HepG2 (cell line): ENCODE results near the gene FAM43A. TPM values are rescaled to one million over a fixed set of nuclear protein-coding genes. Genes with fewer than 3 reads are reported as not detected.

ENCODE experiments used
- AHR ChIP-seq: IDR thresholded peaks from 2 replicates; pipeline ENCODE4 v1.6.1; 2018; ENCODE audit warnings: missing genetic modification reagents, missing compliant biosample characterization
- ARID5B ChIP-seq: IDR thresholded peaks from 2 replicates; pipeline ENCODE4 v1.4.0; 2020; ENCODE audit warnings: mild to moderate bottlenecking, missing genetic modification reagents
- DMAP1 ChIP-seq: IDR thresholded peaks from 2 replicates; pipeline ENCODE4 v1.6.1; 2016
- FOXA1 ChIP-seq, 2 experiments: fragments of 450-650 bp in 1 of 2; sonication (generic) in 1 of 2; formaldehyde crosslinking in 1 of 2; IDR thresholded peaks; 2 replicates each; pipeline versions ENCODE4 v1.4.0 to v1.6.1; 2016 to 2020; ENCODE audit warnings: missing genetic modification reagents in 1 of 2
- FOXA3 ChIP-seq: IDR thresholded peaks from 2 replicates; pipeline ENCODE4 v1.6.1; 2016; ENCODE audit warnings: missing genetic modification reagents, missing compliant biosample characterization
- JUN ChIP-seq: sonication (generic); formaldehyde crosslinking; IDR thresholded peaks from 2 replicates; pipeline ENCODE4 v1.4.0; 2020; ENCODE audit warnings: mild to moderate bottlenecking, missing genetic modification reagents
- MAZ ChIP-seq, 2 experiments: sonication (generic) in 1 of 2; formaldehyde crosslinking in 1 of 2; IDR thresholded peaks; 2 replicates each; pipeline versions ENCODE4 v1.5.0 to v1.6.1; 2012 to 2020; ENCODE audit warnings: low read depth in 2 of 2, mild to moderate bottlenecking in 2 of 2, borderline replicate concordance in 1 of 2, improper control_type of control experiment in 1 of 2, low read length in 1 of 2, missing genetic modification reagents in 1 of 2, moderate library complexity in 1 of 2
- MLXIP ChIP-seq: sonication (generic); formaldehyde crosslinking; IDR thresholded peaks from 2 replicates; pipeline ENCODE4 v1.9.0; 2021; ENCODE audit warnings: missing genetic modification reagents, borderline replicate concordance
- PAX8 ChIP-seq: sonication (generic); formaldehyde crosslinking; IDR thresholded peaks from 2 replicates; pipeline ENCODE4 v1.8.0; 2022; ENCODE audit warnings: mild to moderate bottlenecking, missing genetic modification reagents, borderline replicate concordance
- POLR2AphosphoS5 ChIP-seq: IDR thresholded peaks from 2 replicates; pipeline ENCODE4 v1.6.1; 2012; ENCODE audit warnings: low read depth, low read length
- SP4 ChIP-seq: sonication (generic); formaldehyde crosslinking; IDR thresholded peaks from 2 replicates; pipeline ENCODE4 v1.8.1; 2023; ENCODE audit warnings: mild to moderate bottlenecking, missing genetic modification reagents
- ZNF558 ChIP-seq: sonication (generic); formaldehyde crosslinking; IDR thresholded peaks from 2 replicates; pipeline ENCODE4 v1.9.0; 2022; ENCODE audit warnings: mild to moderate bottlenecking, missing genetic modification reagents, borderline replicate concordance
- ZNF777 ChIP-seq: sonication (generic); formaldehyde crosslinking; IDR thresholded peaks from 2 replicates; pipeline ENCODE4 v1.4.0; 2020; ENCODE audit warnings: missing genetic modification reagents
- ZNF878 ChIP-seq: sonication (generic); formaldehyde crosslinking; IDR thresholded peaks from 2 replicates; pipeline ENCODE4 v1.8.1; 2023; ENCODE audit warnings: mild to moderate bottlenecking, missing genetic modification reagents, moderate library complexity
- polyA plus RNA-seq, 8 experiments: library from polyadenylated mRNA; depleted of rRNA in 3 of 8; stranded (reverse) in 7 of 8; unstranded in 1 of 8; fragments of >200 nt; fragmentation: Illumina TruSeq in 4 of 8; extraction: Trizol in 4 of 8; gene quantifications; 2 replicates each; pipeline versions ENCODE4 v1.2.1 to v1.2.3, GENCODE V29; 2011 to 2016; ENCODE audit warnings: low read depth in 4 of 8, missing spikeins in 1 of 8, mixed read lengths in 1 of 8; ENCODE audit not compliant: insufficient read depth in 1 of 8
- total RNA-seq, 5 experiments: library from RNA; depleted of rRNA; stranded (reverse); fragments of >200 nt; fragmentation: Illumina TruSeq; extraction: Trizol; gene quantifications; 2 replicates each; pipeline ENCODE4 v1.2.3, GENCODE V29; 2016; ENCODE audit warnings: low read depth in 1 of 5
- TF ChIP-seq, protein P1 (sequence below): sonication (generic); formaldehyde crosslinking; IDR thresholded peaks from 2 replicates; pipeline ENCODE4 v1.4.0; 2020; ENCODE audit warnings: missing genetic modification reagents, borderline replicate concordance
- TF ChIP-seq, protein P2 (sequence below): IDR thresholded peaks from 2 replicates; pipeline ENCODE4 v1.6.1; 2016; ENCODE audit warnings: low read depth, borderline replicate concordance
- TF ChIP-seq, protein P3 (sequence below): sonication (generic); formaldehyde crosslinking; conservative IDR thresholded peaks from 2 replicates; pipeline ENCODE4 v1.4.0; 2020; ENCODE audit warnings: missing genetic modification reagents

Gene FAM43A
- total and polyA plus RNA-seq, 2 of the 13 experiments (the other 11 are each of a cell fraction or from before 2014, with no cell fraction given), result 0.91 to 1.8 TPM

DNA sequence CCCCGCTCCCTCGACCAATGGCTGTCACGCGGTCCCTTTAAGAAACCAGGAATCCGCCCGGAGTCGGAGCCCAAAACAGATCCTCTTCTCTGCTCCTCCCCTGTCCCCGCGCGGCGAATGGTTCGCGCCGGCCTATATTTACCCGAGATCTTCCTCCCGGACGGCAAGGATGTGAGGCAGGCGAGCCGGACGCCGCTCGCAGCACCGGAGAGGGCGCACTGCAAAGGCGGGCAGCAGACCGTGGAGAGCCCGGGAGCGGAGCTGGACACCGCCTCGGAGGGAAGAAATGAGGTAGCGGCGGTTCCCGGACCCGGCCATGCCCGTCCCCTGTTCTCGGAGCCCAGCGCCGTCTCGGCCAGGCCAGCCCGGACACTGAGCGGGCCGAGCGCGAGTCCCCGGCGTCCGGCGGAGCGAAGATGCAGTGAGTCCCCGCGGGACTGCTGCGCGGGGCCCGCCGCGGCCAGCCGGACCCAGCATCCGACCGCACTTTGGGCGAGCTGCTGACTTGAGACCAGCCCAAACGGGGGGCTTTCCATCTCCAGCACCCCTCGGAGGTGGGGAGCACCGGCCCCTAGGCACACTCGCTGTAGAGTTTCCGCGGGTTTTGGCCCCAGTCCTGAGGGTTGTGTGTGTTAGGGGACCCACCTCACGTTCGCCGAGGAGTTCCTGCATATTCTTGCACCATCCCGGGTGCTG, at the start of gene FAM43A (continued):
- TF ChIP-seq, protein P1, sequence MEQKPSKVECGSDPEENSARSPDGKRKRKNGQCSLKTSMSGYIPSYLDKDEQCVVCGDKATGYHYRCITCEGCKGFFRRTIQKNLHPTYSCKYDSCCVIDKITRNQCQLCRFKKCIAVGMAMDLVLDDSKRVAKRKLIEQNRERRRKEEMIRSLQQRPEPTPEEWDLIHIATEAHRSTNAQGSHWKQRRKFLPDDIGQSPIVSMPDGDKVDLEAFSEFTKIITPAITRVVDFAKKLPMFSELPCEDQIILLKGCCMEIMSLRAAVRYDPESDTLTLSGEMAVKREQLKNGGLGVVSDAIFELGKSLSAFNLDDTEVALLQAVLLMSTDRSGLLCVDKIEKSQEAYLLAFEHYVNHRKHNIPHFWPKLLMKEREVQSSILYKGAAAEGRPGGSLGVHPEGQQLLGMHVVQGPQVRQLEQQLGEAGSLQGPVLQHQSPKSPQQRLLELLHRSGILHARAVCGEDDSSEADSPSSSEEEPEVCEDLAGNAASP (CRISPR knock-in tag), result 0 out of 2 replicates have a peak, but pooled peaks have one; percentile 31
- peak; percentile 27; the same call in 1 of the 2 replicates for TF ChIP-seq DMAP1 (CRISPR knock-in tag)
- no peak for TF ChIP-seq MAZ (IDR thresholded peaks at IDR 0.05; ENCODE audit: borderline replicate concordance, low read depth, low read length)
- TF ChIP-seq MAZ (CRISPR knock-in tag; IDR thresholded peaks at IDR 0.05; ENCODE audit: low read depth), result peak; percentile 62; the same call in 1 of the 2 replicates
- 0 out of 2 replicates have a peak, but pooled peaks have one; percentile 58 for TF ChIP-seq AHR (CRISPR knock-in tag)
- TF ChIP-seq, protein P2, sequence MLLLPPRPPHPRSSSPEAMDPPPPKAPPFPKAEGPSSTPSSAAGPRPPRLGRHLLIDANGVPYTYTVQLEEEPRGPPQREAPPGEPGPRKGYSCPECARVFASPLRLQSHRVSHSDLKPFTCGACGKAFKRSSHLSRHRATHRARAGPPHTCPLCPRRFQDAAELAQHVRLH, result no peak; the same call in 1 of the 2 replicates
- TF ChIP-seq JUN, result no peak
- TF ChIP-seq, protein P3, sequence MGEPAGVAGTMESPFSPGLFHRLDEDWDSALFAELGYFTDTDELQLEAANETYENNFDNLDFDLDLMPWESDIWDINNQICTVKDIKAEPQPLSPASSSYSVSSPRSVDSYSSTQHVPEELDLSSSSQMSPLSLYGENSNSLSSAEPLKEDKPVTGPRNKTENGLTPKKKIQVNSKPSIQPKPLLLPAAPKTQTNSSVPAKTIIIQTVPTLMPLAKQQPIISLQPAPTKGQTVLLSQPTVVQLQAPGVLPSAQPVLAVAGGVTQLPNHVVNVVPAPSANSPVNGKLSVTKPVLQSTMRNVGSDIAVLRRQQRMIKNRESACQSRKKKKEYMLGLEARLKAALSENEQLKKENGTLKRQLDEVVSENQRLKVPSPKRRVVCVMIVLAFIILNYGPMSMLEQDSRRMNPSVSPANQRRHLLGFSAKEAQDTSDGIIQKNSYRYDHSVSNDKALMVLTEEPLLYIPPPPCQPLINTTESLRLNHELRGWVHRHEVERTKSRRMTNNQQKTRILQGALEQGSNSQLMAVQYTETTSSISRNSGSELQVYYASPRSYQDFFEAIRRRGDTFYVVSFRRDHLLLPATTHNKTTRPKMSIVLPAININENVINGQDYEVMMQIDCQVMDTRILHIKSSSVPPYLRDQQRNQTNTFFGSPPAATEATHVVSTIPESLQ (CRISPR knock-in tag), result no peak
- TF ChIP-seq ZNF558 (CRISPR knock-in tag), result peak; percentile 85; the same call in 1 of the 2 replicates
- TF ChIP-seq ARID5B, result peak; percentile 64
- peak; percentile 94 for TF ChIP-seq ZNF777 (CRISPR knock-in tag)
- 0 out of 2 replicates have a peak, but pooled peaks have one; percentile 71 for TF ChIP-seq ZNF878 (CRISPR knock-in tag)
- TF ChIP-seq POLR2AphosphoS5, result peak; percentile 74
- peak; percentile 58; the same call in 1 of the 2 replicates for TF ChIP-seq FOXA3 (CRISPR knock-in tag)
- TF ChIP-seq SP4 (CRISPR knock-in tag), result peak; percentile 31; the same call in 1 of the 2 replicates
- no peak for TF ChIP-seq PAX8 (CRISPR knock-in tag)
- TF ChIP-seq FOXA1 (IDR thresholded peaks at IDR 0.05), result no peak
- TF ChIP-seq FOXA1 (CRISPR knock-in tag; IDR thresholded peaks at IDR 0.05), result peak; percentile 67
- 0 out of 2 replicates have a peak, but pooled peaks have one; percentile 8 for TF ChIP-seq MLXIP (CRISPR knock-in tag)
